Testis (tissue), 3 donors: ENCODE data around the gene STRIT1. TPM values are rescaled to one million over a fixed set of nuclear protein-coding genes. Genes with fewer than 3 reads are reported as not detected.

Source experiments
- DNase-seq: peaks from one replicate; pipeline ENCODE4 v3.0.0-alpha.2; 2019
- H3K27ac ChIP-seq, 2 donors: fragments of 200-600 bp; sonication (generic); one replicate each; pipeline ENCODE4 v1.5.1; 2019
- H3K27me3 ChIP-seq: fragments of 200-600 bp; sonication (generic); one replicate; pipeline ENCODE4 v1.5.1; 2019
- H3K36me3 ChIP-seq: fragments of 200-600 bp; sonication (generic); one replicate; pipeline ENCODE4 v1.5.1; 2017; ENCODE audit warnings: low read depth; ENCODE audit errors: missing control alignments
- H3K4me1 ChIP-seq: fragments of 200-600 bp; sonication (generic); one replicate; pipeline ENCODE4 v1.5.1; 2019
- H3K4me3 ChIP-seq, 2 donors: fragments of 200-600 bp; sonication (generic); one replicate each; pipeline ENCODE4 v1.5.1; 2017 to 2019
- H3K9me3 ChIP-seq: fragments of 200-600 bp; sonication (generic); one replicate; pipeline ENCODE4 v1.5.1; 2017
- CTCF ChIP-seq, 3 experiments: fragments of 450-650 bp in 2 of 3; fragments of 200-600 bp in 1 of 3; sonication (generic) in 1 of 3; IDR thresholded peaks; one replicate each; pipeline ENCODE4 v1.5.1; 2016 to 2019; ENCODE audit warnings: antibody characterized with exemption in 3 of 3, mild to moderate bottlenecking in 2 of 3, moderate library complexity in 1 of 3
- POLR2A ChIP-seq: fragments of 450-650 bp; IDR thresholded peaks from one replicate; pipeline ENCODE4 v1.6.1; 2017; ENCODE audit warnings: antibody characterized with exemption, mild to moderate bottlenecking, moderate library complexity
- WGBS, 2 donors: methylation state at CpG; one replicate each; pipeline ENCODE4 v1.1.5; 2018; 5-methylcytosine and 5-hydroxymethylcytosine counted together
- intact Hi-C: fragments of 100-400 bp; cut with DNase I; formaldehyde crosslinking; loops from one replicate; pipeline ENCODE4 v1.15.1; 2023; ENCODE audit warnings: low total_unique reads
- polyA plus RNA-seq: library from polyadenylated mRNA; stranded (reverse); fragments of 350-450 nt; fragmentation: Illumina TruSeq; extraction: RNeasy Lipid Tissue Mini Kit (QIAGEN cat#74804); gene quantifications from one replicate; pipeline ENCODE4 v1.2.3, GENCODE V29; 2014; ENCODE audit warnings: low read depth, low replicate concordance; ENCODE audit not compliant: insufficient read depth
- total RNA-seq, 2 donors: library from RNA; depleted of rRNA; stranded (reverse); fragments of >200 nt; gene quantifications; one replicate each; pipeline ENCODE4 v1.2.3, GENCODE V29; 2016

The STRIT1 gene
- total and polyA plus RNA-seq, 3 donors from 2014 or later: 2.5 TPM; not detected in 2

- H3K36me3 ChIP-seq: no peaks in the 10 kb centered on the region
- WGBS, 2 donors: 65 to 75% methylated on average over 2 of the region's 2 CpGs
- no peak overlapping the region for H3K27ac ChIP-seq
- no peaks in the 10 kb centered on the region for H3K27me3 ChIP-seq
- H3K9me3 ChIP-seq: no peaks in the 10 kb centered on the region
- intact Hi-C loops: no loop called here
- no peaks in the 10 kb centered on the region for H3K4me1 ChIP-seq
- H3K4me3 ChIP-seq: no peak overlapping the region
- DNase-seq: no peak
- TF ChIP-seq CTCF (IDR thresholded peaks at IDR 0.05): no peak
- TF ChIP-seq POLR2A: no peak
Observed at GRCh38 chr3:155302891-155303290, 9.4 kb upstream of the STRIT1 start.

DNA sequence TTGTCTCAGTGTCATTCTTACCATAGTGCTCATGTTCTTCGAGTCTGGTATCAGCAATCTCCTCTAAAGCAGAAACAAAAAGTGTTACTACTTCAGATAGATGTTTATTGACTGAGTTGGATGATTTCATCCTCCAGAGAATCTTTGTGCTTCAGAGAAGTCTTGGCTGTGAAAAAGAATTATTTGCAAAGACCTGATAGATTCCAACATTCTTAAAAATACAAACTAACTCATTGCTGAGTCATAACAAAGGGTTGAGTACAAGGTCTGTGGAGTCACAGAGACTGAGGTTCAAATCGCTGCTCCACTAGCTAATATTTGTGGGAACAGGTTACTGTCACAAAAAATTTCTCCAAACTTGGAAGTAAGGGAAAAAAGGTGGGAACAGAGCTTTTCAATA is 9.0 kb upstream of the STRIT1 start:
- H3K27me3 ChIP-seq: no peaks in the 10 kb centered on the region
- no peaks in the 10 kb centered on the region for H3K36me3 ChIP-seq
- no peaks in the 10 kb centered on the region for H3K9me3 ChIP-seq
- intact Hi-C loops: no loop called here
- no peak overlapping the region for H3K27ac ChIP-seq
- WGBS, 2 donors: 71 to 79% methylated on average over 2 of the region's 2 CpGs
- no peaks in the 10 kb centered on the region for H3K4me1 ChIP-seq
- TF ChIP-seq CTCF (IDR thresholded peaks at IDR 0.05) (no peak), POLR2A (no peak)
- DNase-seq: no peak
- H3K4me3 ChIP-seq: no peak overlapping the region

DNA sequence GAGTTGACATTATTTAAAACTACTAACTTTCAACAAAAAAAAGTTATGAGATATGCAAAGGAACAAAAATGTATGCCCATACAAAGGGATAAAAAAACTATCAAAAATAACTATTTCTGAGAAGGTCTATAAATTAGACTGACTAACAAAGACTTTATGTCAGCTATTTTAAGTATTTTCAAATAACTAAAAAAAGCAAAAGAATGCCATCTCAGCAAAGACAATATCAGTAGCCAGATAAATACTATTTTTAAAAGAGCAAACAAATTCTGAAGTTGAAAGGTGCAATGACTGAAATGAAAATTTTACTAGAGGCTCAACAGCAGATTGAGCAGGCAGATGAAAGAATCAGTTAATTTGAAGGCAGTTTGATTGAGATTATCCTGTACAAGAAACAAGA is 3.6 kb upstream of the STRIT1 start:
- no peak for TF ChIP-seq CTCF (IDR thresholded peaks at IDR 0.05)
- no peaks in the 10 kb centered on the region for H3K27me3 ChIP-seq
- DNase-seq: no peak

DNA sequence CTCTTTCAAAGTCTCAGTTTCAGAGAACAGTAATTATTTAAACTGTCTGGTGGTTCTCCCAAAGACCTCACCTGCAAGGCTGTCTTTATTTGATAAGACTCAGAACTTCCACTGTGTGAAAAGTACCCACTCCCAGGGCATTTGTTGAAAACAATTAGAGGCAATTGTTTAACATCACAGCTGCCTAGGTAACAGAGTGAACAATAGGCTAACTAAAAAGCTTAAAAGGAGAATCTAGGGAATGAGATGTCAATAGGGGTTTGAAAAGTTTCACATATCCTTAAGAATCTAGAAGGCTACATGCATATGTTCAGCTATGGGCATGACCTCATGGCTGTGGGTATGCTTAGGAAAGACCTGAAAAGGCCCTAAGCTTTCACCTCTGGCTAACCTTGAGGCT is 2.9 kb upstream of the STRIT1 start:
- TF ChIP-seq CTCF (IDR thresholded peaks at IDR 0.05): no peak
- TF ChIP-seq POLR2A: no peak
- Histone ChIP-seq H3K27ac (no peak overlapping the region), H3K4me1 (no peaks in the 10 kb centered on the region), H3K4me3 (no peak overlapping the region), H3K36me3 (no peaks in the 10 kb centered on the region), H3K27me3 (no peaks in the 10 kb centered on the region), H3K9me3 (no peaks in the 10 kb centered on the region)
- DNase-seq: no peak
- intact Hi-C loops: no loop called here

More for the DNA sequence above, 3.6 kb upstream of the STRIT1 start:
- Histone ChIP-seq H3K4me3 (no peak overlapping the region), H3K9me3 (no peaks in the 10 kb centered on the region), H3K27ac (no peak overlapping the region), H3K4me1 (no peaks in the 10 kb centered on the region), H3K36me3 (no peaks in the 10 kb centered on the region)
- intact Hi-C loops: no loop called here

DNA sequence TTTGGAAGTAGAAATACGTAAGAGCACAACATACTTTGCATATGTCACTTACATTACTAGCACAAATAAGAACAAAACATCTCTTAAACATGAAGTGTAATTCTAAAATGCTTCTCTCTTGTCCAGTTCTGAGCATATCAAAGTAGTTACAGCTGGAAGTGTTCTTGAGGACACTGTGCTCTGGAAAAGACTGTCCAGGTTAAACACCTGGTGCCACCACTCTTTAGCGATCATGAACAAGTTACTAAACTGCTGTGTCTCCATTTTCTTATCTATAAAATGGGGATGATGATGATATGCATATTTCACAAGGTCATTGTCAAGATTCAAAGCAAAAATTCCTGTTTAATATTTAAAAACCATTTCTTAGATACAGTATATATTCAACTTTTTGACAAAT is 790 bp downstream of the STRIT1 start:
- Histone ChIP-seq H3K4me3 (no peak overlapping the region), H3K27ac (no peak overlapping the region), H3K27me3 (no peaks in the 10 kb centered on the region), H3K9me3 (no peaks in the 10 kb centered on the region), H3K36me3 (no peaks in the 10 kb centered on the region), H3K4me1 (no peaks in the 10 kb centered on the region)
- DNase-seq: no peak
- TF ChIP-seq POLR2A (no peak), CTCF (IDR thresholded peaks at IDR 0.05) (no peak)
- intact Hi-C loops: no loop called here
- 82 to 84% methylated on average over 2 of the region's 2 CpGs for WGBS, 2 donors
